ENCODE results near the gene TMEM131L.

Gene TMEM131L

GRCh38 chr4:153517159-153517558 is 51.0 kb downstream of the TMEM131L start:
- no peak overlapping the region for H2AFZ ChIP-seq (ENCODE audit: low read depth, low read length)
- H3K9me3 ChIP-seq (ENCODE audit: control insufficient read depth, low read length): no peaks in the 10 kb centered on the region
- H4K8ac ChIP-seq (ENCODE audit: low read length): no peak overlapping the region
- no peak overlapping the region for H2BK12ac ChIP-seq (ENCODE audit: low read length in 2 of 2)
- H3K4me3 ChIP-seq (ENCODE audit: insufficient read depth in 1 of 2, low read depth in 1 of 2, low read length in 2 of 2): no peak overlapping the region
- no peak overlapping the region for H4K91ac ChIP-seq (ENCODE audit: low read length)
- DNase-seq: no peak
- no peak overlapping the region for H3K14ac ChIP-seq (ENCODE audit: low read length in 2 of 2)
- H3K27me3 ChIP-seq (ENCODE audit: control insufficient read depth in 1 of 2, insufficient read depth in 1 of 2, low read length in 2 of 2): no peaks in the 10 kb centered on the region
- no peak overlapping the region for H3K4ac ChIP-seq (ENCODE audit: low read depth in 1 of 2, low read length in 2 of 2)
- 100% methylated on average over 2 of the region's 3 CpGs for WGBS
- peaks cover 12% of the 10 kb centered on the region for H3K79me1 ChIP-seq (replicated peaks; ENCODE audit: low read length, poor library complexity, severe bottlenecking)
- H2BK15ac ChIP-seq (ENCODE audit: low read depth, poor library complexity, severe bottlenecking): no peak overlapping the region
- H2BK5ac ChIP-seq (ENCODE audit: low read depth, low read length, poor library complexity, severe bottlenecking): no peak overlapping the region
- H3K18ac ChIP-seq (ENCODE audit: low read depth in 1 of 2, low read length in 2 of 2): no peak overlapping the region
- no peak overlapping the region for H3K4me2 ChIP-seq (ENCODE audit: low read length, poor library complexity, severe bottlenecking)
- H3K23ac ChIP-seq (ENCODE audit: low read length in 2 of 2): no peak overlapping the region
- peaks cover 4% of the 10 kb centered on the region for H3K4me1 ChIP-seq (ENCODE audit: control insufficient read depth, insufficient read depth, low read depth, low read length)
- H3K36me3 ChIP-seq (ENCODE audit: control insufficient read depth in 1 of 2, insufficient read depth in 2 of 2, low read depth in 1 of 2, low read length in 2 of 2): no peaks in the 10 kb centered on the region
- H2AK5ac ChIP-seq (ENCODE audit: low read length, severe bottlenecking): no peak overlapping the region
- H3K9ac ChIP-seq (ENCODE audit: low read length): no peak overlapping the region
- H3K27ac ChIP-seq (ENCODE audit: low read length, poor library complexity, severe bottlenecking): no peak overlapping the region
- no peak overlapping the region for H2BK120ac ChIP-seq (ENCODE audit: low read depth, low read length)

- Histone ChIP-seq H2AK5ac (ENCODE audit: low read length, severe bottlenecking) (no peak overlapping the region), H3K9ac (ENCODE audit: low read length) (no peak overlapping the region), H3K79me1 (replicated peaks; ENCODE audit: low read length, poor library complexity, severe bottlenecking) (peaks cover 17% of the 10 kb centered on the region), H4K91ac (ENCODE audit: low read length) (no peak overlapping the region), H3K4ac (ENCODE audit: low read depth in 1 of 2, low read length in 2 of 2) (no peak overlapping the region), H3K18ac (ENCODE audit: low read depth in 1 of 2, low read length in 2 of 2) (no peak overlapping the region), H2BK12ac (ENCODE audit: low read length in 2 of 2) (no peak overlapping the region), H3K27ac (ENCODE audit: low read length, poor library complexity, severe bottlenecking) (no peak overlapping the region), H3K14ac (ENCODE audit: low read length in 2 of 2) (no peak overlapping the region), H3K9me3 (ENCODE audit: control insufficient read depth, low read length) (no peaks in the 10 kb centered on the region), H2BK5ac (ENCODE audit: low read depth, low read length, poor library complexity, severe bottlenecking) (no peak overlapping the region), H2BK120ac (ENCODE audit: low read depth, low read length) (no peak overlapping the region), H3K4me3 (ENCODE audit: insufficient read depth in 1 of 2, low read depth in 1 of 2, low read length in 2 of 2) (no peak overlapping the region), H3K36me3 (ENCODE audit: control insufficient read depth in 1 of 2, insufficient read depth in 2 of 2, low read depth in 1 of 2, low read length in 2 of 2) (no peaks in the 10 kb centered on the region), H3K4me1 (ENCODE audit: control insufficient read depth, insufficient read depth, low read depth, low read length) (peaks cover 4% of the 10 kb centered on the region), H3K27me3 (ENCODE audit: control insufficient read depth in 1 of 2, insufficient read depth in 1 of 2, low read length in 2 of 2) (no peaks in the 10 kb centered on the region), H4K8ac (ENCODE audit: low read length) (no peak overlapping the region), H3K4me2 (ENCODE audit: low read length, poor library complexity, severe bottlenecking) (no peak overlapping the region), H2BK15ac (ENCODE audit: low read depth, poor library complexity, severe bottlenecking) (no peak overlapping the region), H3K23ac (ENCODE audit: low read length in 2 of 2) (no peak overlapping the region), H2AFZ (ENCODE audit: low read depth, low read length) (no peak overlapping the region)
- WGBS: 93% methylated on average over 8 of the region's 8 CpGs
- DNase-seq: no peak
These were observed 51.8 kb downstream of the TMEM131L start for GRCh38 chr4:153518001-153518400.

- Histone ChIP-seq H3K4ac (ENCODE audit: low read depth in 1 of 2, low read length in 2 of 2) (no peak overlapping the region), H2AK5ac (ENCODE audit: low read length, severe bottlenecking) (no peak overlapping the region), H2BK5ac (ENCODE audit: low read depth, low read length, poor library complexity, severe bottlenecking) (no peak overlapping the region), H2AFZ (ENCODE audit: low read depth, low read length) (no peak overlapping the region), H3K14ac (ENCODE audit: low read length in 2 of 2) (no peak overlapping the region), H2BK12ac (ENCODE audit: low read length in 2 of 2) (no peak overlapping the region), H2BK15ac (ENCODE audit: low read depth, poor library complexity, severe bottlenecking) (no peak overlapping the region), H4K91ac (ENCODE audit: low read length) (no peak overlapping the region), H4K8ac (ENCODE audit: low read length) (no peak overlapping the region), H3K23ac (ENCODE audit: low read length in 2 of 2) (no peak overlapping the region), H3K27me3 (ENCODE audit: control insufficient read depth in 1 of 2, insufficient read depth in 1 of 2, low read length in 2 of 2) (no peaks in the 10 kb centered on the region), H3K4me3 (ENCODE audit: insufficient read depth in 1 of 2, low read depth in 1 of 2, low read length in 2 of 2) (no peak overlapping the region), H3K79me1 (replicated peaks; ENCODE audit: low read length, poor library complexity, severe bottlenecking) (peaks cover 17% of the 10 kb centered on the region), H3K9ac (ENCODE audit: low read length) (no peak overlapping the region), H3K4me2 (ENCODE audit: low read length, poor library complexity, severe bottlenecking) (no peak overlapping the region), H3K36me3 (ENCODE audit: control insufficient read depth in 1 of 2, insufficient read depth in 2 of 2, low read depth in 1 of 2, low read length in 2 of 2) (no peaks in the 10 kb centered on the region), H3K27ac (ENCODE audit: low read length, poor library complexity, severe bottlenecking) (no peak overlapping the region), H3K9me3 (ENCODE audit: control insufficient read depth, low read length) (no peaks in the 10 kb centered on the region), H3K18ac (ENCODE audit: low read depth in 1 of 2, low read length in 2 of 2) (no peak overlapping the region), H2BK120ac (ENCODE audit: low read depth, low read length) (no peak overlapping the region), H3K4me1 (ENCODE audit: control insufficient read depth, insufficient read depth, low read depth, low read length) (peaks cover 4% of the 10 kb centered on the region)
- 91% methylated on average over 9 of the region's 10 CpGs for WGBS
- no peak for DNase-seq
These were observed 52.7 kb downstream of the TMEM131L start for GRCh38 chr4:153518637-153519389.

- H3K14ac ChIP-seq (ENCODE audit: low read length in 2 of 2): no peak overlapping the region
- no peak overlapping the region for H4K91ac ChIP-seq (ENCODE audit: low read length)
- H3K4me1 ChIP-seq (ENCODE audit: control insufficient read depth, insufficient read depth, low read depth, low read length): peaks cover 4% of the 10 kb centered on the region
- no peak overlapping the region for H2AFZ ChIP-seq (ENCODE audit: low read depth, low read length)
- no peak overlapping the region for H2AK5ac ChIP-seq (ENCODE audit: low read length, severe bottlenecking)
- H3K4ac ChIP-seq (ENCODE audit: low read depth in 1 of 2, low read length in 2 of 2): no peak overlapping the region
- H2BK15ac ChIP-seq (ENCODE audit: low read depth, poor library complexity, severe bottlenecking): no peak overlapping the region
- no peak overlapping the region for H4K8ac ChIP-seq (ENCODE audit: low read length)
- H3K36me3 ChIP-seq (ENCODE audit: control insufficient read depth in 1 of 2, insufficient read depth in 2 of 2, low read depth in 1 of 2, low read length in 2 of 2): no peaks in the 10 kb centered on the region
- WGBS: no CpG with 5 or more reads among the region's 1 CpG
- no peak overlapping the region for H3K4me2 ChIP-seq (ENCODE audit: low read length, poor library complexity, severe bottlenecking)
- no peaks in the 10 kb centered on the region for H3K9me3 ChIP-seq (ENCODE audit: control insufficient read depth, low read length)
- DNase-seq: no peak
- no peaks in the 10 kb centered on the region for H3K27me3 ChIP-seq (ENCODE audit: control insufficient read depth in 1 of 2, insufficient read depth in 1 of 2, low read length in 2 of 2)
- H3K27ac ChIP-seq (ENCODE audit: low read length, poor library complexity, severe bottlenecking): no peak overlapping the region
- H2BK12ac ChIP-seq (ENCODE audit: low read length in 2 of 2): no peak overlapping the region
- H3K4me3 ChIP-seq (ENCODE audit: insufficient read depth in 1 of 2, low read depth in 1 of 2, low read length in 2 of 2): no peak overlapping the region
- no peak overlapping the region for H3K18ac ChIP-seq (ENCODE audit: low read depth in 1 of 2, low read length in 2 of 2)
- no peak overlapping the region for H3K9ac ChIP-seq (ENCODE audit: low read length)
- no peak overlapping the region for H2BK120ac ChIP-seq (ENCODE audit: low read depth, low read length)
- peaks cover 17% of the 10 kb centered on the region for H3K79me1 ChIP-seq (replicated peaks; ENCODE audit: low read length, poor library complexity, severe bottlenecking)
- H2BK5ac ChIP-seq (ENCODE audit: low read depth, low read length, poor library complexity, severe bottlenecking): no peak overlapping the region
- no peak overlapping the region for H3K23ac ChIP-seq (ENCODE audit: low read length in 2 of 2)
These were observed 53.5 kb downstream of the TMEM131L start for GRCh38 chr4:153519687-153520086.
